Astrocyte (in vitro differentiated cells and primary cell): ENCODE measurements around the gene GH2.

Experiments
- EZH2 ChIP-seq: IDR thresholded peaks from 2 replicates; pipeline ENCODE4 v1.6.1; 2012; ENCODE audit warnings: mild to moderate bottlenecking, low read length, inconsistent platforms; ENCODE audit not compliant: insufficient read depth
- TF ChIP-seq, protein P1 (sequence below): IDR thresholded peaks from 2 replicates; pipeline ENCODE4 v1.5.1; 2011; ENCODE audit warnings: low read depth, mild to moderate bottlenecking, inconsistent platforms, low read length, moderate library complexity; ENCODE audit not compliant: insufficient read depth

DNA sequence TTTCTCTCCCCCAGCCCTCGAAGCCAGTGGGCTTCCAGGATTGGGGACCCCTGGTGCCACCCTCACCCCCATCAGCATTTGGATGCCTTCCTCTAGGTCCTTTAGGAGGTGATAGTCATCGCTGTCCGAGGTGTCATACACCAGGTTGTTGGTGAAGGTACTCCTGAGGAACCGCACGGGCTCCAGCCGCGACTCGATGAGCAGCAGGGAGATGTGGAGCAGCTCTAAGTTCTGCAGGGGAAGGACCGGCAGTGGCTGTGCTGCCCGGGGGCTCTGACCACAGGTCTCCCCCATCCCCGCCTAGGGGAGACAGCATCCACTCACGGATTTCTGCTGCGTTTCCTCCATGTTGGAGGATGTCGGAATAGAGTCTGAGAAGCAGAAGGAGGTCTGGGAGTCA, 28.4 kb upstream of the GH2 start:
- TF ChIP-seq, protein P1, sequence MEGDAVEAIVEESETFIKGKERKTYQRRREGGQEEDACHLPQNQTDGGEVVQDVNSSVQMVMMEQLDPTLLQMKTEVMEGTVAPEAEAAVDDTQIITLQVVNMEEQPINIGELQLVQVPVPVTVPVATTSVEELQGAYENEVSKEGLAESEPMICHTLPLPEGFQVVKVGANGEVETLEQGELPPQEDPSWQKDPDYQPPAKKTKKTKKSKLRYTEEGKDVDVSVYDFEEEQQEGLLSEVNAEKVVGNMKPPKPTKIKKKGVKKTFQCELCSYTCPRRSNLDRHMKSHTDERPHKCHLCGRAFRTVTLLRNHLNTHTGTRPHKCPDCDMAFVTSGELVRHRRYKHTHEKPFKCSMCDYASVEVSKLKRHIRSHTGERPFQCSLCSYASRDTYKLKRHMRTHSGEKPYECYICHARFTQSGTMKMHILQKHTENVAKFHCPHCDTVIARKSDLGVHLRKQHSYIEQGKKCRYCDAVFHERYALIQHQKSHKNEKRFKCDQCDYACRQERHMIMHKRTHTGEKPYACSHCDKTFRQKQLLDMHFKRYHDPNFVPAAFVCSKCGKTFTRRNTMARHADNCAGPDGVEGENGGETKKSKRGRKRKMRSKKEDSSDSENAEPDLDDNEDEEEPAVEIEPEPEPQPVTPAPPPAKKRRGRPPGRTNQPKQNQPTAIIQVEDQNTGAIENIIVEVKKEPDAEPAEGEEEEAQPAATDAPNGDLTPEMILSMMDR = no peak
- TF ChIP-seq EZH2 = no peak
